ENCODE results near the gene LRSAM1. TPM values are rescaled to one million over a fixed set of nuclear protein-coding genes. Genes with fewer than 3 reads are reported as not detected.

LRSAM1 gene
- total and polyA plus RNA-seq, 9 of the 15 experiments (the other 6 are each of a cell fraction or from before 2014, with no cell fraction given): 0.07 to 16.2 (median 4.7) TPM

- Histone ChIP-seq H3K79me2 (ENCODE audit: control insufficient read depth, insufficient read depth, low read length) (peaks cover 52% of the 10 kb centered on the region), H3K9me3 (replicated peaks; ENCODE audit: control insufficient read depth, insufficient read depth, low read depth, low read length) (no peaks in the 10 kb centered on the region), H4K20me1 (replicated peaks; ENCODE audit: control insufficient read depth, insufficient read depth, low read length) (0 out of 2 replicates have a peak, but pooled peaks cover 8% of the 10 kb centered on the region), H2AFZ (ENCODE audit: low read depth, low read length) (no peak overlapping the region), H3K27me3 (ENCODE audit: control insufficient read depth in 2 of 2, insufficient read depth in 2 of 2, low read length in 2 of 2) (no peaks in the 10 kb centered on the region), H3K36me3 (ENCODE audit: control insufficient read depth, insufficient read depth, low read length) (peaks cover 30% of the 10 kb centered on the region; the same call in 2 of the 3 replicates), H3K27ac (ENCODE audit: extremely low read depth, low read depth, low read length) (no peak overlapping the region), H3K4me3 (no peak overlapping the region), H3K9ac (ENCODE audit: insufficient read depth in 1 of 2, low read depth in 2 of 2, low read length in 2 of 2) (peak overlapping the region in 1 of 2 experiments; percentile 37; a peak in 1 of 4 replicates), H3K9me1 (ENCODE audit: control insufficient read depth, insufficient read depth, low read length) (peaks cover 9% of the 10 kb centered on the region), H3K4me1 (replicated peaks in 1 of 2; ENCODE audit: control insufficient read depth in 2 of 2, insufficient read depth in 2 of 2, low read length in 2 of 2) (peaks cover 21 to 27% of the 10 kb centered on the region in 2 experiments), H3K4me2 (ENCODE audit: insufficient read depth, low read length) (no peak overlapping the region)
- ChIA-PET CTCF (ENCODE audit: low intra/inter-chr PET ratio) (no interaction called here), POLR2A (interaction anchor here (0.5 kb wide), 1 partner anchor 376 kb away, joined by 3 read pairs; no protein-coding TSS in a partner anchor)
- DNase-seq (ENCODE audit: extremely low read depth in 1 of 4, low spot score in 3 of 4) (no peak), FAIRE-seq (no peak), ATAC-seq (no peak)
- no TSS peak for BruUV-seq (replicated peaks)
- no peak for TF ChIP-seq ZNF57 (CRISPR knock-in tag; IDR thresholded peaks at IDR 0.05)
- no peak for TF ChIP-seq E2F1 (CRISPR knock-in tag; IDR thresholded peaks at IDR 0.05)
- intact Hi-C loops (cut with micrococcal nuclease) (no loop called here), in situ Hi-C loops (cut with MboI) (no loop called here)
- 100% methylated on average over 1 of the region's 1 CpG for WGBS (ENCODE audit: insufficient coverage, low coverage, missing lambda C conversion rate)
Observed at GRCh38 chr9:127550282-127550681, 99.0 kb downstream of the LRSAM1 start.

DNA sequence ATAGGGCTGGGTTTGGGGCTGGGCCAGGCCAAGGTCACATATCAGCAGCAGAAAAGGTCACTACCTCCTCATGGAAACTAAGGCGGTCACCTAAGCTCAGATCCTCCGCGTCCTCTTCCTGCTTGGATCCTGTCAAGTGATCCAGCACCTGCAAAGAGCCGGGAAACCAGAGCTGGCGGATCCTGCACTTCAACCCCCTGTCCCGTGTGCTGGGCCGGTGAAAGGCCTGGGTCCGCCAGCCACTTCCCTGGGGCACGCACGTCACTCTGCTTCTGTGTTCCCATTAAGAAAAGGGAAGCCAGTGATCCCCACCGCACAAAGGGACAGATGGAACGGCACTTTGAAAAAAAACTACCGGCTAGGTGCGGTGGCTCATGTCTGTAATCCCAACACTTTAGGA, 99.4 kb downstream of the LRSAM1 start:
- H3K4me1 ChIP-seq (replicated peaks in 1 of 2; ENCODE audit: control insufficient read depth in 2 of 2, insufficient read depth in 2 of 2, low read length in 2 of 2): peaks cover 24 to 27% of the 10 kb centered on the region in 2 experiments
- CTCF ChIA-PET (ENCODE audit: low intra/inter-chr PET ratio): no interaction called here
- 70% methylated on average over 10 of the region's 14 CpGs for WGBS (ENCODE audit: insufficient coverage, low coverage, missing lambda C conversion rate)
- in situ Hi-C loops (cut with MboI): no loop called here
- ATAC-seq (no peak), DNase-seq (ENCODE audit: extremely low read depth in 1 of 4, low spot score in 3 of 4) (no peak), FAIRE-seq (no peak)
- peaks cover 34% of the 10 kb centered on the region; the same call in 2 of the 3 replicates for H3K36me3 ChIP-seq (ENCODE audit: control insufficient read depth, insufficient read depth, low read length)
- H3K79me2 ChIP-seq (ENCODE audit: control insufficient read depth, insufficient read depth, low read length): peaks cover 52% of the 10 kb centered on the region
- H3K9me3 ChIP-seq (replicated peaks; ENCODE audit: control insufficient read depth, insufficient read depth, low read depth, low read length): no peaks in the 10 kb centered on the region
- H3K9me1 ChIP-seq (ENCODE audit: control insufficient read depth, insufficient read depth, low read length): peaks cover 9% of the 10 kb centered on the region
- H3K27me3 ChIP-seq (ENCODE audit: control insufficient read depth in 2 of 2, insufficient read depth in 2 of 2, low read length in 2 of 2): no peaks in the 10 kb centered on the region
- H2AFZ ChIP-seq (ENCODE audit: low read depth, low read length): no peak overlapping the region
- H3K9ac ChIP-seq (ENCODE audit: insufficient read depth in 1 of 2, low read depth in 2 of 2, low read length in 2 of 2): peak overlapping the region in 1 of 2 experiments; percentile 37; a peak in 2 of 4 replicates
- no peak overlapping the region for H3K4me2 ChIP-seq (ENCODE audit: insufficient read depth, low read length)
- H4K20me1 ChIP-seq (replicated peaks; ENCODE audit: control insufficient read depth, insufficient read depth, low read length): 0 out of 2 replicates have a peak, but pooled peaks cover 8% of the 10 kb centered on the region
- intact Hi-C loops (cut with micrococcal nuclease): no loop called here
- no peak overlapping the region for H3K27ac ChIP-seq (ENCODE audit: extremely low read depth, low read depth, low read length)
- BruUV-seq (replicated peaks): no TSS peak
- H3K4me3 ChIP-seq: no peak overlapping the region
- POLR2A ChIA-PET: interaction anchor here (0.5 kb wide), 1 partner anchor 376 kb away, joined by 3 read pairs; no protein-coding TSS in a partner anchor
- no peak for TF ChIP-seq CCAR2 (IDR thresholded peaks at IDR 0.05; ENCODE audit: low read depth, low read length)
- TF ChIP-seq BHLHE40 (IDR thresholded peaks at IDR 0.05; ENCODE audit: low read length): no peak
- TF ChIP-seq FOXM1 (IDR thresholded peaks at IDR 0.05; ENCODE audit: low read depth): no peak
- no peak for TF ChIP-seq FOXM1 (CRISPR knock-in tag; IDR thresholded peaks at IDR 0.05; ENCODE audit: low read depth)

Measured in K562 (cell line).